Neuronal stem cell (in vitro differentiated cells): ENCODE data around the gene GPATCH2L.
A peak's percentile ranks its signal among the peaks of the same experiment; 100 is the strongest.

Experiments
- DNase-seq: peaks from one replicate; pipeline ENCODE4 v3.0.0-alpha.2; 2013; ENCODE audit warnings: low spot score
- H2AFZ ChIP-seq: one replicate; pipeline ENCODE4 v1.6.1; 2013; ENCODE audit warnings: mild to moderate bottlenecking, low read length, inconsistent platforms
- H2AK5ac ChIP-seq: 2 replicates; pipeline ENCODE4 v1.6.1; 2013; ENCODE audit warnings: low read depth, mild to moderate bottlenecking, inconsistent platforms, low read length, moderate library complexity, mixed read lengths
- H2BK120ac ChIP-seq: 2 replicates; pipeline ENCODE4 v1.6.1; 2013; ENCODE audit warnings: low read depth, mild to moderate bottlenecking, inconsistent platforms, low read length, moderate library complexity, mixed read lengths
- H2BK12ac ChIP-seq: one replicate; pipeline ENCODE4 v1.6.1; 2013; ENCODE audit warnings: low read length, inconsistent platforms
- H2BK15ac ChIP-seq: 2 replicates; pipeline ENCODE4 v1.6.1; 2013; ENCODE audit warnings: mild to moderate bottlenecking, low read length, inconsistent platforms, mixed read lengths
- H2BK5ac ChIP-seq: one replicate; pipeline ENCODE4 v1.6.1; 2013; ENCODE audit warnings: inconsistent platforms, mild to moderate bottlenecking, low read length, moderate library complexity
- H3K14ac ChIP-seq: one replicate; pipeline ENCODE4 v1.6.1; 2013; ENCODE audit warnings: low read length, inconsistent platforms
- H3K18ac ChIP-seq: 2 replicates; pipeline ENCODE4 v1.6.1; 2013; ENCODE audit warnings: low read length, inconsistent platforms
- H3K23ac ChIP-seq: 2 replicates; pipeline ENCODE4 v1.6.1; 2013; ENCODE audit warnings: low read depth, mild to moderate bottlenecking, mixed read lengths, low read length, inconsistent platforms; ENCODE audit not compliant: poor library complexity
- H3K27ac ChIP-seq: replicated peaks from 3 replicates; pipeline ENCODE4 v1.5.1; 2013; ENCODE audit warnings: low read length, inconsistent platforms
- H3K27me3 ChIP-seq, 3 experiments: 2 replicates each; pipeline ENCODE4 v1.6.1; 2013; ENCODE audit warnings: low read length in 3 of 3, mild to moderate bottlenecking in 2 of 3, inconsistent platforms in 1 of 3, low read depth in 1 of 3, mixed read lengths in 1 of 3, moderate library complexity in 1 of 3; ENCODE audit not compliant: control insufficient read depth in 3 of 3, insufficient read depth in 3 of 3
- H3K36me3 ChIP-seq, 2 donors: replicated peaks in 1 of 2; 2 replicates each; pipeline ENCODE4 v1.6.1; 2013; ENCODE audit warnings: low read length in 2 of 2; ENCODE audit not compliant: control insufficient read depth in 2 of 2, insufficient read depth in 2 of 2
- H3K4ac ChIP-seq: 2 replicates; pipeline ENCODE4 v1.6.1; 2013; ENCODE audit warnings: inconsistent platforms, mild to moderate bottlenecking, low read length, moderate library complexity
- H3K4me1 ChIP-seq, 2 donors: 1 replicate in 1 of 2; 2 replicates in 1 of 2; pipeline ENCODE4 v1.6.1; 2013; ENCODE audit warnings: low read length in 2 of 2, low read depth in 1 of 2; ENCODE audit not compliant: control insufficient read depth in 2 of 2, insufficient read depth in 1 of 2
- H3K4me2 ChIP-seq: one replicate; pipeline ENCODE4 v1.6.1; 2013; ENCODE audit warnings: mild to moderate bottlenecking, low read length, inconsistent platforms; ENCODE audit not compliant: insufficient read depth, poor library complexity, severe bottlenecking
- H3K4me3 ChIP-seq, 2 donors: 2 replicates each; pipeline ENCODE4 v1.5.1; 2013; ENCODE audit warnings: low read length in 2 of 2, mild to moderate bottlenecking in 2 of 2, inconsistent platforms in 1 of 2, moderate library complexity in 1 of 2
- H3K79me1 ChIP-seq: one replicate; pipeline ENCODE4 v1.6.1; 2013; ENCODE audit warnings: low read depth, mild to moderate bottlenecking, inconsistent platforms, low read length, moderate library complexity
- H3K9ac ChIP-seq: one replicate; pipeline ENCODE4 v1.6.1; 2013; ENCODE audit warnings: mild to moderate bottlenecking, low read depth, low read length, inconsistent platforms; ENCODE audit not compliant: poor library complexity
- H3K9me3 ChIP-seq, 2 donors: replicated peaks in 1 of 2; 2 replicates each; pipeline versions ENCODE3 to v1.6.1; 2013; ENCODE audit warnings: low read length in 2 of 2, mild to moderate bottlenecking in 2 of 2, inconsistent platforms in 1 of 2, low read depth in 1 of 2, mixed read lengths in 1 of 2, moderate library complexity in 1 of 2; ENCODE audit not compliant: control insufficient read depth in 2 of 2, insufficient read depth in 1 of 2
- H4K8ac ChIP-seq: one replicate; pipeline ENCODE4 v1.6.1; 2013; ENCODE audit warnings: low read depth, mild to moderate bottlenecking, inconsistent platforms, low read length, moderate library complexity
- H4K91ac ChIP-seq: one replicate; pipeline ENCODE4 v1.6.1; 2013; ENCODE audit warnings: low read length, low read depth, mild to moderate bottlenecking, inconsistent platforms; ENCODE audit not compliant: poor library complexity
- WGBS, 2 donors: extraction: QIAGEN DNeasy Blood & Tissue Kit; methylation state at CpG; one replicate each; pipeline ENCODE4 v1.1.7; 2013; ENCODE audit warnings: missing lambda C conversion rate in 2 of 2, mixed read lengths in 1 of 2; ENCODE audit not compliant: insufficient read length in 2 of 2, insufficient replicate concordance in 1 of 2; ENCODE audit errors: extremely low coverage in 2 of 2; 5-methylcytosine and 5-hydroxymethylcytosine counted together

The GPATCH2L gene

DNA sequence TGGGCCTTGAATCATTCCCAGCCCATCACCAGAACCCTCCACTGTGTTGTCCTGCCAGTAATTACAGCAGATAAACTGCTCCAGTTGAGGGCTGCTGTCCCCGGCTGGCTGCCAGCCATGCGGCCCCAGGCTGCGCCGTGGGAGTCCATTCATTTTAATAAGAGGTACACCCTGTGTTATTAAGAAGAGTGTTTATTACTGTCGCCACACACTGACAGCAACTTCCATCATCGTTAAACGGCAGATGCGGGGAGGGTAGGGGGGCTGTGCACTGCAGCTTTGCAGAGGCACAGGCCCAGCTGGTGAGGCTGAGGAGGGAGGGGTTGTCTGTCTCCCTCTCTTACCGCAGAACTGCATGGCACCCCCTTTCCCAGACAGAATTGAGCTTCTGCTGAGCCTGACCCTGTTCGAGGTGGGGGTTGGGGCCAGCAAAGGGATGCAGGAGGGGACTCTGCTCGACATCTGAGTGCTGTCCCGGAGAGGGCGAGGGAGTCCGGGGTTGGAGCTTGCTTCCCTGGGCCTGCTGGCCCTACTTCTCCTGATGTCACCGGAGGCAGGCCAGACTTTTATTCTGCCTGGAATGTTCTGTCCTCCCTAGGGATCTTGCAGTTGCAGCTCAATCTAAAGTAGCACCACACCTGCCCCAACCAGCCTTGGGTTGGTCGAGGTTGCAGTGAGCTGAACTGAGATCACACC, 33.8 kb upstream of the GPATCH2L start:
- Histone ChIP-seq H3K4me1 (peaks cover 4 to 9% of the 10 kb centered on the region in 2 donors), H3K23ac (no peak overlapping the region), H3K4me3 (no peak overlapping the region), H3K27ac (no peak overlapping the region), H2BK5ac (no peak overlapping the region), H3K27me3 (peaks cover 0 to 28% (median 0%) of the 10 kb centered on the region in 3 experiments), H3K4ac (no peak overlapping the region), H2BK12ac (no peak overlapping the region), H3K36me3 (no peaks in the 10 kb centered on the region), H3K9me3 (no peaks in the 10 kb centered on the region), H2AK5ac (no peak overlapping the region), H3K9ac (no peak overlapping the region), H3K79me1 (no peaks in the 10 kb centered on the region), H2AFZ (no peak overlapping the region), H3K14ac (no peak overlapping the region), H4K91ac (no peak overlapping the region), H4K8ac (no peak overlapping the region), H3K18ac (peak overlapping the region; percentile 45), H2BK120ac (no peak overlapping the region), H3K4me2 (no peak overlapping the region), H2BK15ac (no peak overlapping the region)
- DNase-seq = no peak
- WGBS, 2 donors = no CpG with 5 or more reads among the region's 16 CpGs

DNA sequence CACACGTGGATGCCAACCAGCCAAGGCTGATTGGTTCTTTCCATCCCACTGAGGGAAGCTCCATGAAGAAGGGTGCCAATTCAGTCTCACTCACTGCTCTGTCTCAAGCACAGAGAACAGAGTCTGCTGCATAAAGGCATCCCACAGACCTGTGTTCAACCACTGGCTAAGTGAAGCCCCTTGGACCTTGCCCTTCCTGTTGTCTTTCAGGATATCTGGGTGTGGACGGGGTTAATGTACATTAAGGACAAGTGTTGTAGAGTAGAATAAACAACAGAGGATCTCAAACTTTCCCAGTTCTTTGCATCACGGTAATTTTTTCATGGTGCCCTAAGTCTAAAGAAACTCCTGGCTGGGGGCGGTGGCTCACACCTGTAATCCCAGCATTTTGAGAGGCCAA, 33.1 kb upstream of the GPATCH2L start:
- DNase-seq = no peak
- Histone ChIP-seq H2BK5ac (no peak overlapping the region), H3K9ac (no peak overlapping the region), H2AFZ (no peak overlapping the region), H3K79me1 (no peaks in the 10 kb centered on the region), H2BK15ac (no peak overlapping the region), H3K36me3 (no peaks in the 10 kb centered on the region), H3K4me3 (no peak overlapping the region), H2BK12ac (no peak overlapping the region), H3K4ac (no peak overlapping the region), H2BK120ac (no peak overlapping the region), H4K91ac (no peak overlapping the region), H3K14ac (no peak overlapping the region), H4K8ac (no peak overlapping the region), H3K27me3 (peaks cover 0 to 25% (median 0%) of the 10 kb centered on the region in 3 experiments), H3K9me3 (no peaks in the 10 kb centered on the region), H3K4me2 (no peak overlapping the region), H3K27ac (no peak overlapping the region), H3K4me1 (peaks cover 5 to 6% of the 10 kb centered on the region in 2 donors), H2AK5ac (no peak overlapping the region), H3K23ac (no peak overlapping the region), H3K18ac (no peak overlapping the region)
- no CpG with 5 or more reads among the region's 4 CpGs for WGBS, 2 donors

DNA sequence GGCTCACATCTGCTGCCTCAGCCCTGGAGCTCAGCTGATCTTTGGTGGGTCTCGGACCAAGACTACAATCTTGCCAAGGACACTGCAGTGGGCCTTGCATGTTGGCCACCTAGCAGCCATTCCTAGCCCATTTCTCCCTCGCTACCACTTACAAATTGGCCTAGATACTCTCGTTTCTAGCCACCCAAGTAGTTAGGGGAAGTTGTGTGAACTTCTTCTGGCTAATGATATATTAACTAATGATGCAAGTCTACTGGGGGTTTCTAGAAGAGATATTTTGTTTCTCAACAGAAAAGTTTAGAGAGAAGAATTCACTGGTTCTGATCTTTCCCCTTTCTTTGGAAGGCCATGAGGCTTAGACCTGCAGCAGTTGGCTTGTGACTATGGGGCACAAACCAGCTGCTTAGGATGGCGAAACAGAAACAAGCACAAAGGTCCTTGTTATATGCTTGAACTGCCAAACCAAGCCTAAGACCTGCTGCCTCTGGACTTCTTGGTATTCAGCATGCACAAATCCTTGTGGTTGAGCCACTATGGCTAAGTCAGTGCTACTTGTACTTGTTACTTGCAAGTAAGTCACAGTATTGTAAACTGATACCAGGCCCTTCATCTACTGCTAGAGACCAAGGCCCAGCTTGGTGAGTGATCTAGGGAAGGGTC, 30.5 kb upstream of the GPATCH2L start:
- H2BK12ac ChIP-seq = no peak overlapping the region
- H4K91ac ChIP-seq = no peak overlapping the region
- H3K9me3 ChIP-seq = no peaks in the 10 kb centered on the region
- no peaks in the 10 kb centered on the region for H3K79me1 ChIP-seq
- H3K4ac ChIP-seq = no peak overlapping the region
- H2AFZ ChIP-seq = no peak overlapping the region
- H2BK5ac ChIP-seq = no peak overlapping the region
- no peak overlapping the region for H2AK5ac ChIP-seq
- H3K27ac ChIP-seq = no peak overlapping the region
- peaks cover 0 to 6% (median 0%) of the 10 kb centered on the region in 3 experiments for H3K27me3 ChIP-seq
- H3K23ac ChIP-seq = no peak overlapping the region
- H3K9ac ChIP-seq = no peak overlapping the region
- H3K4me3 ChIP-seq = no peak overlapping the region
- peaks cover 3 to 8% of the 10 kb centered on the region in 2 donors for H3K4me1 ChIP-seq
- H2BK15ac ChIP-seq = no peak overlapping the region
- H3K14ac ChIP-seq = no peak overlapping the region
- no peak overlapping the region for H4K8ac ChIP-seq
- no peak for DNase-seq
- no peak overlapping the region for H3K4me2 ChIP-seq
- no peaks in the 10 kb centered on the region for H3K36me3 ChIP-seq
- WGBS, 2 donors = no CpG with 5 or more reads among the region's 4 CpGs
- H2BK120ac ChIP-seq = no peak overlapping the region
- H3K18ac ChIP-seq = no peak overlapping the region

DNA sequence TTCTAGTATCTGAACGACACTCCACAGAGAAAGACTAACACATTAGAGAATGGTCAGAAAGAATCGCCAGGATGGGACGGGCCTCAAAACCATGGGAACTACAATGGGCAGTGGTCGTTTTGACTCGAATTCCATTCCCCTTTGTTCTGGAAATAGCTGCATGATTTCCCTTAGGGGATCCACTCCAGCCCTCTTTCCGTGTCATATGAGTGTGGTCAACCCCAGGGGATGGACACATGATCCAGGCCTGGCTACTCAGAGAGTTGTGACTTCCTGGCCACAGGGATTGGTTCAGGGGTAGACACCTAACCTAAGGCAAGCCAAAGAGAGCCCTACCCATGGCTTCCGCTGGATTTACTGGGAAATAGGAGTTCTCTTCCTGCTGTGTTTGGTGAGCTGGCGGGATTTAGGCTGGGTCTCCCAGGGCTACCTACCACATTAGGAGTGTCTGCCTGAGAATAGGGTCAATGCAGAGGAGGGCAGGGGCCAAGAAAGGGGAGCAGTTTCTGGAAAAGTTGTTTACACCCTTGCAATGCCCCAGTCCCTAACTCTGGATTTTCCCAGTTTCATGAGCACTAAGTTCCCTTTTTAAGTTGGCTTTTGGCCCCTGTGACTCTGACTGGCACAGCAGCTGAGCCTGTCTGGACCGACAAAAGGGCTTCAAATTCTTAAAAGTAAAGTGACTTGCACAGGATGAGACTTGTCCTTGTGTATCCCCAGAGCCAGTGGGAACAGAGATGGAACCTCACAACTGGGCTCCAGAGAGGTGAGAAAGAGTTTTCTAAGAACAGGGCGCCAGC, 28.1 kb upstream of the GPATCH2L start:
- no peaks in the 10 kb centered on the region for H3K79me1 ChIP-seq

More for the DNA sequence above, 28.1 kb upstream of the GPATCH2L start:
- Histone ChIP-seq H3K4me3 (no peak overlapping the region), H2BK12ac (no peak overlapping the region), H3K9me3 (no peaks in the 10 kb centered on the region), H4K91ac (no peak overlapping the region), H3K14ac (no peak overlapping the region), H2BK5ac (no peak overlapping the region), H2AK5ac (no peak overlapping the region), H2BK15ac (no peak overlapping the region), H3K4me1 (peaks cover 3 to 5% of the 10 kb centered on the region in 2 donors), H3K4ac (no peak overlapping the region), H3K27me3 (peaks cover 0 to 3% (median 0%) of the 10 kb centered on the region in 3 experiments), H3K36me3 (no peaks in the 10 kb centered on the region), H3K9ac (no peak overlapping the region), H3K23ac (no peak overlapping the region), H3K4me2 (no peak overlapping the region), H3K27ac (no peak overlapping the region), H2BK120ac (no peak overlapping the region), H3K18ac (no peak overlapping the region), H4K8ac (no peak overlapping the region), H2AFZ (peak overlapping the region; percentile 39)
- no peak for DNase-seq
- no CpG with 5 or more reads among the region's 10 CpGs for WGBS, 2 donors
